ENCODE results near the gene NDE1. TPM values are rescaled to one million over a fixed set of nuclear protein-coding genes. Genes with fewer than 3 reads are reported as not detected.

NDE1 gene
- total and polyA plus RNA-seq, 4 donors: 2.5 to 17.3 (median 4.4) TPM

DNA sequence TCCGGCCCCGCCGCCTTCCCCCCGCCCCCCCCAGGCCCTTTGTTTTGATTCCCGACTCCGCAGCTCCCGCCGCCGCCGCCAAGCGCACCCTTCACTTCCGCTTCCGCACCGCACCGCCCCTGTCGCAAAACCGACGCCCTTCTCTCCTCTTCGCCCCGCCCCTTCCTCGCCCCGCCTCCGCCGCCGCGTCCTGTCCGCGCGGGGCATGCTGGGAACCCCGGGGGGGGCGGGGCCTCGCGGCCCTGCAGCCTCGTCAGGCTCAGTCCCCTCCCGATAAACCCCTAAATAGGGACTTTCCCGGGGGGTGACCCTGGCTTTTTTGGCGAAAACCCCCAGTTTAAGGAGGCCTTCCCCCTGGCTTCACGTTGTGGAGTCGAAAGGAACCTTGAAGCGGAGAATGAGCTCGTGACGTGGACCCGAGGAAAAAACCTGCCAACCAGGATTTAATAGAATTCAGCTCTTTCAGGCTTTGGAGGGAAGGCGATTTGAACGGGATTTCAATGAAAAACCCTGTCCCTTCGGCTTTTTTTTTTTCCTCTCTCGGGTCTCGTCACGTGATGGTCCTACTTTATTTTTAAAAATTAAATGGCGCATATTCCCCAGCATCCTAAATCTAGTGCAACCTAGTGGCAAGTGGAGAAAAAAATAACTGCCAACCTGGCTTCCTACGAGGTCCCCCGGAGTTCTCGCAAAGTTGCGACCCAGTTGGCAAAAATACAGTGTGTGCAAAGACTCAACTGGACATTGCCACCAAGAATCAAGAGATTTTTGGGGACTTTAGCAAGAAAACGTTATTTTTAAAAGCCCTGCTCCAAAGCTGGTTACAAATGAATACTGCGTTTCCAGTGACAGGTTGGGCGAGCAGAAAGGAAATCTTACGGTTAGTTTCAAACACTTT lies 6.7 kb upstream of the NDE1 start, which contains the start of gene MARF1:
Gene MARF1 (minus strand): TSS at position 107 of the 898 bp plus-strand sequence. CDS start 3,921 bp downstream, outside the sequence.
- Histone ChIP-seq H3K4me3 (ENCODE audit: low read depth in 1 of 3, low read length in 3 of 3) (peak within 1 kb of the TSS; percentile 96 to 97 (median 97)), H3K27me3 (ENCODE audit: control insufficient read depth in 4 of 4, insufficient read depth in 4 of 4, low read length in 3 of 4) (no peaks in the 10 kb centered on the region), H3K27ac (ENCODE audit: low read depth in 1 of 2, low read length in 2 of 2) (peak within 1 kb of the TSS; percentile 97 to 100), H3K9me3 (ENCODE audit: control insufficient read depth in 4 of 4, low read length in 3 of 4) (no peaks in the 10 kb centered on the region), H3K4me1 (ENCODE audit: control insufficient read depth in 4 of 4, insufficient read depth in 4 of 4, low read length in 3 of 4) (peaks cover 13 to 31% (median 16%) of the 10 kb centered on the region in 4 donors), H3K9ac (ENCODE audit: low read depth in 1 of 2, low read length in 2 of 2) (peak within 1 kb of the TSS; percentile 100), H3K36me3 (ENCODE audit: control insufficient read depth in 4 of 4, insufficient read depth in 3 of 4, low read depth in 1 of 4, low read length in 3 of 4) (peaks cover 0 to 8% (median 5%) of the 10 kb centered on the region in 4 donors)
- peak; percentile 100 for DNase-seq (ENCODE audit: low spot score)
- TF ChIP-seq JUND (IDR thresholded peaks at IDR 0.05): no peak
- TF ChIP-seq RAD21 (IDR thresholded peaks at IDR 0.05): peak; percentile 63
- TF ChIP-seq, protein P1, sequence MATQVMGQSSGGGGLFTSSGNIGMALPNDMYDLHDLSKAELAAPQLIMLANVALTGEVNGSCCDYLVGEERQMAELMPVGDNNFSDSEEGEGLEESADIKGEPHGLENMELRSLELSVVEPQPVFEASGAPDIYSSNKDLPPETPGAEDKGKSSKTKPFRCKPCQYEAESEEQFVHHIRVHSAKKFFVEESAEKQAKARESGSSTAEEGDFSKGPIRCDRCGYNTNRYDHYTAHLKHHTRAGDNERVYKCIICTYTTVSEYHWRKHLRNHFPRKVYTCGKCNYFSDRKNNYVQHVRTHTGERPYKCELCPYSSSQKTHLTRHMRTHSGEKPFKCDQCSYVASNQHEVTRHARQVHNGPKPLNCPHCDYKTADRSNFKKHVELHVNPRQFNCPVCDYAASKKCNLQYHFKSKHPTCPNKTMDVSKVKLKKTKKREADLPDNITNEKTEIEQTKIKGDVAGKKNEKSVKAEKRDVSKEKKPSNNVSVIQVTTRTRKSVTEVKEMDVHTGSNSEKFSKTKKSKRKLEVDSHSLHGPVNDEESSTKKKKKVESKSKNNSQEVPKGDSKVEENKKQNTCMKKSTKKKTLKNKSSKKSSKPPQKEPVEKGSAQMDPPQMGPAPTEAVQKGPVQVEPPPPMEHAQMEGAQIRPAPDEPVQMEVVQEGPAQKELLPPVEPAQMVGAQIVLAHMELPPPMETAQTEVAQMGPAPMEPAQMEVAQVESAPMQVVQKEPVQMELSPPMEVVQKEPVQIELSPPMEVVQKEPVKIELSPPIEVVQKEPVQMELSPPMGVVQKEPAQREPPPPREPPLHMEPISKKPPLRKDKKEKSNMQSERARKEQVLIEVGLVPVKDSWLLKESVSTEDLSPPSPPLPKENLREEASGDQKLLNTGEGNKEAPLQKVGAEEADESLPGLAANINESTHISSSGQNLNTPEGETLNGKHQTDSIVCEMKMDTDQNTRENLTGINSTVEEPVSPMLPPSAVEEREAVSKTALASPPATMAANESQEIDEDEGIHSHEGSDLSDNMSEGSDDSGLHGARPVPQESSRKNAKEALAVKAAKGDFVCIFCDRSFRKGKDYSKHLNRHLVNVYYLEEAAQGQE (IDR thresholded peaks at IDR 0.05): no peak
- TF ChIP-seq, protein P2, sequence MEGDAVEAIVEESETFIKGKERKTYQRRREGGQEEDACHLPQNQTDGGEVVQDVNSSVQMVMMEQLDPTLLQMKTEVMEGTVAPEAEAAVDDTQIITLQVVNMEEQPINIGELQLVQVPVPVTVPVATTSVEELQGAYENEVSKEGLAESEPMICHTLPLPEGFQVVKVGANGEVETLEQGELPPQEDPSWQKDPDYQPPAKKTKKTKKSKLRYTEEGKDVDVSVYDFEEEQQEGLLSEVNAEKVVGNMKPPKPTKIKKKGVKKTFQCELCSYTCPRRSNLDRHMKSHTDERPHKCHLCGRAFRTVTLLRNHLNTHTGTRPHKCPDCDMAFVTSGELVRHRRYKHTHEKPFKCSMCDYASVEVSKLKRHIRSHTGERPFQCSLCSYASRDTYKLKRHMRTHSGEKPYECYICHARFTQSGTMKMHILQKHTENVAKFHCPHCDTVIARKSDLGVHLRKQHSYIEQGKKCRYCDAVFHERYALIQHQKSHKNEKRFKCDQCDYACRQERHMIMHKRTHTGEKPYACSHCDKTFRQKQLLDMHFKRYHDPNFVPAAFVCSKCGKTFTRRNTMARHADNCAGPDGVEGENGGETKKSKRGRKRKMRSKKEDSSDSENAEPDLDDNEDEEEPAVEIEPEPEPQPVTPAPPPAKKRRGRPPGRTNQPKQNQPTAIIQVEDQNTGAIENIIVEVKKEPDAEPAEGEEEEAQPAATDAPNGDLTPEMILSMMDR (IDR thresholded peaks at IDR 0.05; ENCODE audit: low read depth, low read length, missing input control): peak; percentile 44
- peak; percentile 63 to 90 for TF ChIP-seq GABPA (IDR thresholded peaks at IDR 0.05 in 1 of 2, conservative IDR thresholded peaks at IDR 0.05 in 1 of 2)
- TF ChIP-seq HNF4A (conservative IDR thresholded peaks at IDR 0.05): no peak
- peak in 1 of 2 donors; percentile 62 for TF ChIP-seq EGR1 (IDR thresholded peaks at IDR 0.05; ENCODE audit: low read depth in 2 of 2)
- no peak for TF ChIP-seq NR2F2 (IDR thresholded peaks at IDR 0.05)
- no peak for TF ChIP-seq FOXA1 (IDR thresholded peaks at IDR 0.05)
- TF ChIP-seq FOXA2 (IDR thresholded peaks at IDR 0.05): no peak
- TF ChIP-seq RXRA (IDR thresholded peaks at IDR 0.05): no peak
- TF ChIP-seq YY1 (IDR thresholded peaks at IDR 0.05): peak; percentile 95
- no peak for TF ChIP-seq SP1 (IDR thresholded peaks at IDR 0.05)
- TF ChIP-seq, protein P3, sequence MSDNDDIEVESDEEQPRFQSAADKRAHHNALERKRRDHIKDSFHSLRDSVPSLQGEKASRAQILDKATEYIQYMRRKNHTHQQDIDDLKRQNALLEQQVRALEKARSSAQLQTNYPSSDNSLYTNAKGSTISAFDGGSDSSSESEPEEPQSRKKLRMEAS (IDR thresholded peaks at IDR 0.05): no peak
- no peak for TF ChIP-seq HNF4G (IDR thresholded peaks at IDR 0.05)
- TF ChIP-seq, protein P4, sequence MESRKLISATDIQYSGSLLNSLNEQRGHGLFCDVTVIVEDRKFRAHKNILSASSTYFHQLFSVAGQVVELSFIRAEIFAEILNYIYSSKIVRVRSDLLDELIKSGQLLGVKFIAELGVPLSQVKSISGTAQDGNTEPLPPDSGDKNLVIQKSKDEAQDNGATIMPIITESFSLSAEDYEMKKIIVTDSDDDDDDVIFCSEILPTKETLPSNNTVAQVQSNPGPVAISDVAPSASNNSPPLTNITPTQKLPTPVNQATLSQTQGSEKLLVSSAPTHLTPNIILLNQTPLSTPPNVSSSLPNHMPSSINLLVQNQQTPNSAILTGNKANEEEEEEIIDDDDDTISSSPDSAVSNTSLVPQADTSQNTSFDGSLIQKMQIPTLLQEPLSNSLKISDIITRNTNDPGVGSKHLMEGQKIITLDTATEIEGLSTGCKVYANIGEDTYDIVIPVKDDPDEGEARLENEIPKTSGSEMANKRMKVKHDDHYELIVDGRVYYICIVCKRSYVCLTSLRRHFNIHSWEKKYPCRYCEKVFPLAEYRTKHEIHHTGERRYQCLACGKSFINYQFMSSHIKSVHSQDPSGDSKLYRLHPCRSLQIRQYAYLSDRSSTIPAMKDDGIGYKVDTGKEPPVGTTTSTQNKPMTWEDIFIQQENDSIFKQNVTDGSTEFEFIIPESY (IDR thresholded peaks at IDR 0.05): no peak
- peak; percentile 48 for TF ChIP-seq TAF1 (conservative IDR thresholded peaks at IDR 0.05)
- TF ChIP-seq, protein P5, sequence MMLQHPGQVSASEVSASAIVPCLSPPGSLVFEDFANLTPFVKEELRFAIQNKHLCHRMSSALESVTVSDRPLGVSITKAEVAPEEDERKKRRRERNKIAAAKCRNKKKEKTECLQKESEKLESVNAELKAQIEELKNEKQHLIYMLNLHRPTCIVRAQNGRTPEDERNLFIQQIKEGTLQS (IDR thresholded peaks at IDR 0.05): no peak
- WGBS: under 1% methylated on average over 58 of the region's 58 CpGs

Measured in liver (tissue), 9 donors.